IMR-90 (cell line): Measurements from ENCODE around the gene HOTAIR. TPM values are rescaled to one million over a fixed set of nuclear protein-coding genes. Genes with fewer than 3 reads are reported as not detected.
A peak's percentile ranks its signal among the peaks of the same experiment; 100 is the strongest.

Source experiments
- ATAC-seq: fragments of 200-7000 bp; cut with Tn5 transposase; 2 replicates; pipeline ENCODE4 v1.9.1; 2020; ENCODE audit warnings: low read depth, mild to moderate bottlenecking, moderate library complexity
- BruUV-seq: library from RNA; stranded (reverse); fragments of 400-500 nt; replicated peaks from 2 replicates; lab custom pipeline; 2021; lab: Mats Ljungman, UMichigan
- CTCF ChIA-PET: fragments of 300-600 bp; formaldehyde crosslinking; extraction: SDS; loops from one replicate; lab custom pipeline; 2021; ENCODE audit warnings: antibody characterized with exemption; lab: Yijun Ruan, JAX
- POLR2A ChIA-PET: fragments of 300-600 bp; sonication (Branson Sonifier 250); formaldehyde crosslinking; loops from one replicate; lab custom pipeline; 2022; ENCODE audit warnings: antibody characterized with exemption; ENCODE audit not compliant: unreplicated experiment; lab: Charles Lee
- DNase-seq: peaks from one replicate; pipeline ENCODE4 v3.0.0; 2013
- H2AFZ ChIP-seq: replicated peaks from 2 replicates; pipeline ENCODE3; 2013; ENCODE audit warnings: low read length, mild to moderate bottlenecking; ENCODE audit not compliant: poor library complexity
- H2AK5ac ChIP-seq: 2 replicates; pipeline ENCODE4 v1.6.1; 2013; ENCODE audit warnings: low read depth, low read length, inconsistent platforms
- H2AK9ac ChIP-seq: replicated peaks from 2 replicates; pipeline ENCODE3; 2013; ENCODE audit warnings: mild to moderate bottlenecking, low read depth, low read length, moderate library complexity; ENCODE audit not compliant: poor library complexity
- H2BK120ac ChIP-seq: 2 replicates; pipeline ENCODE4 v1.6.1; 2013; ENCODE audit warnings: low read depth, low read length, inconsistent platforms
- H2BK15ac ChIP-seq: 3 replicates; pipeline ENCODE4 v1.6.1; 2013; ENCODE audit warnings: low read depth, low read length, inconsistent platforms
- H2BK20ac ChIP-seq: 2 replicates; pipeline ENCODE4 v1.6.1; 2013; ENCODE audit warnings: low read depth, mild to moderate bottlenecking, inconsistent platforms, low read length, moderate library complexity
- H2BK5ac ChIP-seq: 2 replicates; pipeline ENCODE4 v1.6.1; 2013; ENCODE audit warnings: mild to moderate bottlenecking, low read depth, low read length, inconsistent platforms; ENCODE audit not compliant: poor library complexity, severe bottlenecking
- H3K14ac ChIP-seq: replicated peaks from 2 replicates; pipeline ENCODE4 v1.6.1; 2013; ENCODE audit warnings: low read depth, low read length, inconsistent platforms
- H3K18ac ChIP-seq: 2 replicates; pipeline ENCODE4 v1.6.1; 2013; ENCODE audit warnings: low read depth, low read length, control low read depth
- H3K23ac ChIP-seq: 2 replicates; pipeline ENCODE4 v1.6.1; 2013; ENCODE audit warnings: low read depth, low read length, inconsistent platforms
- H3K27ac ChIP-seq: 2 replicates; pipeline ENCODE4 v1.5.1; 2013; ENCODE audit warnings: mild to moderate bottlenecking, control low read depth, low read length; ENCODE audit not compliant: insufficient read depth
- H3K27me3 ChIP-seq: 2 replicates; pipeline ENCODE4 v1.6.1; 2013; ENCODE audit warnings: low read length; ENCODE audit not compliant: control insufficient read depth, insufficient read depth
- H3K36me3 ChIP-seq: 2 replicates; pipeline ENCODE4 v1.6.1; 2013; ENCODE audit warnings: low read length, mixed read lengths; ENCODE audit not compliant: control insufficient read depth, insufficient read depth
- H3K4ac ChIP-seq: 2 replicates; pipeline ENCODE4 v1.6.1; 2013; ENCODE audit warnings: low read depth, low read length, inconsistent platforms
- H3K4me1 ChIP-seq: 2 replicates; pipeline ENCODE4 v1.6.1; 2013; ENCODE audit warnings: low read length, mixed read lengths; ENCODE audit not compliant: control insufficient read depth, insufficient read depth
- H3K4me2 ChIP-seq: 2 replicates; pipeline ENCODE4 v1.6.1; 2013; ENCODE audit warnings: low read depth, mild to moderate bottlenecking, control low read depth, low read length, moderate library complexity
- H3K4me3 ChIP-seq: 2 replicates; pipeline ENCODE4 v1.5.1; 2013; ENCODE audit warnings: low read depth, mild to moderate bottlenecking, control low read depth, low read length, moderate library complexity; ENCODE audit not compliant: insufficient read depth
- H3K56ac ChIP-seq: 2 replicates; pipeline ENCODE4 v1.6.1; 2013; ENCODE audit warnings: low read length, inconsistent platforms; ENCODE audit not compliant: insufficient read depth; ENCODE audit errors: extremely low read depth
- H3K79me1 ChIP-seq, 2 experiments: 2 replicates each; pipeline ENCODE4 v1.6.1; 2013; ENCODE audit warnings: low read length in 2 of 2, inconsistent platforms in 1 of 2, low read depth in 1 of 2
- H3K9ac ChIP-seq: 2 replicates; pipeline ENCODE4 v1.6.1; 2013; ENCODE audit warnings: low read depth, low read length, control low read depth
- H3K9me1 ChIP-seq: 2 replicates; pipeline ENCODE4 v1.6.1; 2013; ENCODE audit warnings: low read length, inconsistent platforms; ENCODE audit not compliant: insufficient read depth
- H3K9me3 ChIP-seq: 2 replicates; pipeline ENCODE4 v1.6.1; 2013; ENCODE audit warnings: low read length; ENCODE audit not compliant: control insufficient read depth, insufficient read depth
- H4K20me1 ChIP-seq: 2 replicates; pipeline ENCODE4 v1.6.1; 2013; ENCODE audit warnings: low read length, inconsistent platforms; ENCODE audit not compliant: insufficient read depth
- H4K5ac ChIP-seq: 2 replicates; pipeline ENCODE4 v1.6.1; 2013; ENCODE audit warnings: mild to moderate bottlenecking, low read depth, low read length, control low read depth
- H4K8ac ChIP-seq, 2 experiments: 2 replicates each; pipeline ENCODE4 v1.6.1; 2013; ENCODE audit warnings: low read depth in 2 of 2, low read length in 2 of 2, control low read depth in 1 of 2, inconsistent platforms in 1 of 2
- H4K91ac ChIP-seq: 2 replicates; pipeline ENCODE4 v1.6.1; 2013; ENCODE audit warnings: low read depth, low read length, inconsistent platforms; ENCODE audit not compliant: insufficient read depth
- CEBPB ChIP-seq: IDR thresholded peaks from 2 replicates; pipeline ENCODE4 v1.6.1; 2012; ENCODE audit warnings: low read depth, low read length, improper control_type of control experiment
- MXI1 ChIP-seq: IDR thresholded peaks from 2 replicates; pipeline ENCODE4 v1.6.1; 2012; ENCODE audit warnings: low read depth, mild to moderate bottlenecking, low read length, moderate library complexity, borderline replicate concordance
- NFE2L2 ChIP-seq: fragments of 150-350 bp; IDR thresholded peaks from 2 replicates; pipeline ENCODE4 v1.6.1; 2016; ENCODE audit warnings: low read depth, mild to moderate bottlenecking, low read length
- RCOR1 ChIP-seq: IDR thresholded peaks from 2 replicates; pipeline ENCODE4 v1.6.1; 2012; ENCODE audit warnings: mild to moderate bottlenecking, low read length, improper control_type of control experiment; ENCODE audit not compliant: insufficient replicate concordance
- WGBS, 2 experiments: methylation state at CpG; one replicate each; pipeline versions ENCODE4 v1.1.5 to v1.1.7; 2013; ENCODE audit warnings: missing lambda C conversion rate in 2 of 2; ENCODE audit not compliant: insufficient read length in 1 of 2; ENCODE audit errors: extremely low coverage in 2 of 2; 5-methylcytosine and 5-hydroxymethylcytosine counted together
- dilution Hi-C: fragments of 300-500 bp; cut with HindIII; formaldehyde crosslinking; loops from one replicate; pipeline ENCODE4 v1.14.3; 2018; ENCODE audit warnings: low sequenced_read_pairs; ENCODE audit not compliant: unreplicated experiment
- in situ Hi-C: fragments of 300-500 bp; cut with MboI; formaldehyde crosslinking; loops from 3 replicates; pipeline ENCODE4 v1.14.3; 2019; ENCODE audit warnings: low sequenced_read_pairs, inconsistent platforms, mixed read lengths
- intact Hi-C: fragments of 100-400 bp; cut with micrococcal nuclease; formaldehyde crosslinking; loops from 2 replicates; pipeline ENCODE4 v1.10.0; 2022
- polyA plus RNA-seq, 3 experiments: library from polyadenylated mRNA; depleted of rRNA; stranded (reverse); fragments of >200 nt; gene quantifications; 2 replicates each; pipeline ENCODE4 v1.2.3, GENCODE V29; 2012; ENCODE audit warnings: low replicate concordance in 1 of 3
- total RNA-seq: library from RNA; depleted of rRNA; stranded (reverse); fragments of >200 nt; gene quantifications from 2 replicates; pipeline ENCODE4 v1.2.3, GENCODE V29; 2012
- TF ChIP-seq, protein P1 (sequence below): fragments of 150-350 bp; IDR thresholded peaks from 2 replicates; pipeline ENCODE4 v1.6.1; 2016; ENCODE audit warnings: low read depth, mild to moderate bottlenecking, low read length, moderate library complexity, borderline replicate concordance

Gene HOTAIR
- total and polyA plus RNA-seq, 2 of the 4 experiments (the other 2 are of a cell fraction), result not detected

DNA sequence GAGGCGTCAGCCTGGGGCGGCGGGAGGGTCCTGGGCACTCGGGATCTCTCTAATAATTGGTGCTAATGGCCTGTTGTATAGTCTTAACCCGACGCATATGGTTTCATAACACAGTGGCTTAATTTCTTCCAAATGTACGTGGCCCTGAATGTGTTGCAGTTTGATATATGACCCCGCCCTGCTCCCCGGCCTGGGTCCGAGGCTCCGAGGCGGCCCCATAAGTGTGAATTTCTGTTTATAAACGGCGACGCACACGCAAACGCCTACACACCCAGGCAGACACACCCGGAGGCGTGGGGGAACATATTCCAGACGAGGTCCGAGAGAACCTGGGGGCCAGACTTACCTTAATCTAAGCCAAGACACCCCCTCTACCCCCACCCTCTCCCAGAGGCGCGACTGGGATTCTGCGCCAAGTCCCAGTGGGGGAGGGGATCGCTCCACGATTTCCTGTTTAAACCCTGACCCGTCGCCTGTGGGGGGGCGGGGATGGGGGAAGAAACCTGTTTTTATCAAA is 43.8 kb upstream of the HOTAIR start:
- DNase-seq, result no peak
- H3K27me3 ChIP-seq, result peaks cover 85% of the 10 kb centered on the region
- H3K36me3 ChIP-seq, result no peaks in the 10 kb centered on the region
- ChIA-PET POLR2A (no interaction called here), CTCF (no interaction called here)
- in situ Hi-C loops, result no loop called here
- no peak overlapping the region; the same call in 1 of the 2 replicates for H3K4me2 ChIP-seq
- 30% methylated on average over 3 of the region's 29 CpGs; no CpG with 5 or more reads in 1 of the 2 experiments for WGBS, 2 experiments
- no peak overlapping the region for H2AK5ac ChIP-seq
- H3K14ac ChIP-seq, result no peak overlapping the region
- H3K23ac ChIP-seq, result no peak overlapping the region
- no peaks in the 10 kb centered on the region for H3K79me1 ChIP-seq
- no peak overlapping the region for H2BK20ac ChIP-seq
- intact Hi-C loops, result no loop called here
- no peak overlapping the region for H4K8ac ChIP-seq
- H4K20me1 ChIP-seq, result no peaks in the 10 kb centered on the region
- peak overlapping the region; percentile 24; the same call in 1 of the 2 replicates for H3K4me3 ChIP-seq
- dilution Hi-C loops, result no loop called here
- H3K4ac ChIP-seq, result no peak overlapping the region
- no peak overlapping the region for H3K56ac ChIP-seq
- no peak for ATAC-seq
- no TSS peak for BruUV-seq
- H3K9me1 ChIP-seq, result no peaks in the 10 kb centered on the region
- H2AK9ac ChIP-seq, result no peak overlapping the region
- no peak overlapping the region for H2BK120ac ChIP-seq
- no peak overlapping the region for H4K91ac ChIP-seq
- H4K5ac ChIP-seq, result no peak overlapping the region
- TF ChIP-seq CEBPB (no peak), RCOR1 (no peak), MXI1 (no peak), NFE2L2 (no peak)
- TF ChIP-seq, protein P1, sequence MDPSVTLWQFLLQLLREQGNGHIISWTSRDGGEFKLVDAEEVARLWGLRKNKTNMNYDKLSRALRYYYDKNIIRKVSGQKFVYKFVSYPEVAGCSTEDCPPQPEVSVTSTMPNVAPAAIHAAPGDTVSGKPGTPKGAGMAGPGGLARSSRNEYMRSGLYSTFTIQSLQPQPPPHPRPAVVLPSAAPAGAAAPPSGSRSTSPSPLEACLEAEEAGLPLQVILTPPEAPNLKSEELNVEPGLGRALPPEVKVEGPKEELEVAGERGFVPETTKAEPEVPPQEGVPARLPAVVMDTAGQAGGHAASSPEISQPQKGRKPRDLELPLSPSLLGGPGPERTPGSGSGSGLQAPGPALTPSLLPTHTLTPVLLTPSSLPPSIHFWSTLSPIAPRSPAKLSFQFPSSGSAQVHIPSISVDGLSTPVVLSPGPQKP, result no peak
- H3K9me3 ChIP-seq, result peaks cover 4% of the 10 kb centered on the region
- H2BK15ac ChIP-seq, result no peak overlapping the region
- H3K18ac ChIP-seq, result no peak overlapping the region
- H2AFZ ChIP-seq, result peak overlapping the region; percentile 81
- H3K27ac ChIP-seq, result no peak overlapping the region
- no peak overlapping the region for H2BK5ac ChIP-seq
- no peaks in the 10 kb centered on the region for H3K4me1 ChIP-seq
- no peak overlapping the region for H3K9ac ChIP-seq
